Liver (tissue), 9 donors: Measurements from ENCODE around the gene PNPLA2. TPM values are rescaled to one million over a fixed set of nuclear protein-coding genes. Genes with fewer than 3 reads are reported as not detected.

Source experiments
- DNase-seq: peaks from one replicate; pipeline ENCODE4 v3.0.0-alpha.2; 2017; ENCODE audit warnings: low spot score
- H3K27ac ChIP-seq, 2 donors: one replicate each; pipeline ENCODE4 v1.7.0; 2013; ENCODE audit warnings: inconsistent platforms in 2 of 2, low read length in 2 of 2, control low read depth in 1 of 2, low read depth in 1 of 2, mild to moderate bottlenecking in 1 of 2
- H3K27me3 ChIP-seq, 4 donors: one replicate each; pipeline versions ENCODE4 v1.6.1 to v1.7.0; 2013; ENCODE audit warnings: low read length in 3 of 4, inconsistent platforms in 1 of 4, mild to moderate bottlenecking in 1 of 4, moderate library complexity in 1 of 4; ENCODE audit not compliant: control insufficient read depth in 4 of 4, insufficient read depth in 4 of 4
- H3K36me3 ChIP-seq, 4 donors: one replicate each; pipeline versions ENCODE4 v1.6.1 to v1.7.0; 2013; ENCODE audit warnings: low read length in 3 of 4, mild to moderate bottlenecking in 3 of 4, low read depth in 1 of 4, moderate library complexity in 1 of 4; ENCODE audit not compliant: control insufficient read depth in 4 of 4, insufficient read depth in 3 of 4
- H3K4me1 ChIP-seq, 4 donors: one replicate each; pipeline versions ENCODE4 v1.6.1 to v1.7.0; 2013; ENCODE audit warnings: low read length in 3 of 4, mild to moderate bottlenecking in 3 of 4, moderate library complexity in 1 of 4; ENCODE audit not compliant: control insufficient read depth in 4 of 4, insufficient read depth in 4 of 4
- H3K4me3 ChIP-seq, 3 donors: one replicate each; pipeline versions ENCODE4 v1.6.1 to v1.7.0; 2013; ENCODE audit warnings: low read length in 3 of 3, control low read depth in 1 of 3, low read depth in 1 of 3, mild to moderate bottlenecking in 1 of 3
- H3K9ac ChIP-seq, 2 donors: one replicate each; pipeline ENCODE4 v1.7.0; 2013; ENCODE audit warnings: low read length in 2 of 2, mild to moderate bottlenecking in 2 of 2, moderate library complexity in 2 of 2, control low read depth in 1 of 2, low read depth in 1 of 2
- H3K9me3 ChIP-seq, 4 donors: one replicate each; pipeline versions ENCODE4 v1.6.1 to v1.7.0; 2013; ENCODE audit warnings: low read length in 3 of 4; ENCODE audit not compliant: control insufficient read depth in 4 of 4
- GABPA ChIP-seq, 2 donors: IDR thresholded peaks in 1 of 2; conservative IDR thresholded peaks in 1 of 2; 2 replicates each; pipeline ENCODE4 v1.6.1; 2016; ENCODE audit warnings: antibody characterized with exemption in 2 of 2, mild to moderate bottlenecking in 1 of 2, moderate library complexity in 1 of 2
- HNF4A ChIP-seq, 2 donors: conservative IDR thresholded peaks; 2 replicates each; pipeline ENCODE4 v1.6.1; 2016; ENCODE audit warnings: antibody characterized with exemption in 2 of 2, mild to moderate bottlenecking in 2 of 2
- HNF4G ChIP-seq: IDR thresholded peaks from 2 replicates; pipeline ENCODE4 v1.6.1; 2016; ENCODE audit warnings: antibody characterized with exemption
- JUND ChIP-seq, 2 donors: IDR thresholded peaks; 2 replicates each; pipeline ENCODE4 v1.6.1; 2016; ENCODE audit warnings: antibody characterized with exemption in 2 of 2
- RAD21 ChIP-seq, 2 donors: IDR thresholded peaks; 2 replicates each; pipeline ENCODE4 v1.6.1; 2016; ENCODE audit warnings: antibody characterized with exemption in 2 of 2, mild to moderate bottlenecking in 2 of 2
- RXRA ChIP-seq, 2 donors: IDR thresholded peaks; 2 replicates each; pipeline ENCODE4 v1.6.1; 2017 to 2018; ENCODE audit warnings: antibody characterized with exemption in 2 of 2, mild to moderate bottlenecking in 1 of 2
- SP1 ChIP-seq: IDR thresholded peaks from 2 replicates; pipeline ENCODE4 v1.6.1; 2018; ENCODE audit warnings: antibody characterized with exemption, mild to moderate bottlenecking
- TAF1 ChIP-seq: conservative IDR thresholded peaks from 2 replicates; pipeline ENCODE4 v1.6.1; 2016; ENCODE audit warnings: antibody characterized with exemption, mild to moderate bottlenecking
- YY1 ChIP-seq: IDR thresholded peaks from 2 replicates; pipeline ENCODE4 v1.6.1; 2016; ENCODE audit warnings: antibody characterized with exemption, mild to moderate bottlenecking
- WGBS: extraction: QIAGEN DNeasy Blood & Tissue Kit; methylation state at CpG from one replicate; pipeline ENCODE4 v1.1.7; 2013; 5-methylcytosine and 5-hydroxymethylcytosine counted together
- polyA plus RNA-seq, 2 donors: library from polyadenylated mRNA; stranded (reverse) in 1 of 2; unstranded in 1 of 2; fragments of 200-250 nt in 1 of 2; fragments of >200 nt in 1 of 2; fragmentation: Nextera tagmentation in 1 of 2; extraction: Ambion mirVana in 1 of 2; gene quantifications; one replicate each; pipeline versions ENCODE4 v1.2.1 to v1.2.3, GENCODE V29; 2013 to 2015
- total RNA-seq, 2 donors: library from RNA; depleted of rRNA; stranded (reverse); fragments of >200 nt; gene quantifications; one replicate each; pipeline ENCODE4 v1.2.3, GENCODE V29; 2014
- TF ChIP-seq, protein P1 (sequence below): IDR thresholded peaks from 2 replicates; pipeline ENCODE4 v1.6.1; 2016; ENCODE audit warnings: antibody characterized with exemption, mild to moderate bottlenecking
- TF ChIP-seq, protein P2 (sequence below): IDR thresholded peaks from 2 replicates; pipeline ENCODE4 v1.6.1; 2016; ENCODE audit warnings: antibody characterized with exemption
- donor health status: healthy.
- donor health status: healthy.
- donor health status: healthy.
- donor health status: healthy.
- donor health status: healthy.

PNPLA2 gene
- total and polyA plus RNA-seq, 4 donors, result 13.7 to 58.9 (median 27.2) TPM

DNA sequence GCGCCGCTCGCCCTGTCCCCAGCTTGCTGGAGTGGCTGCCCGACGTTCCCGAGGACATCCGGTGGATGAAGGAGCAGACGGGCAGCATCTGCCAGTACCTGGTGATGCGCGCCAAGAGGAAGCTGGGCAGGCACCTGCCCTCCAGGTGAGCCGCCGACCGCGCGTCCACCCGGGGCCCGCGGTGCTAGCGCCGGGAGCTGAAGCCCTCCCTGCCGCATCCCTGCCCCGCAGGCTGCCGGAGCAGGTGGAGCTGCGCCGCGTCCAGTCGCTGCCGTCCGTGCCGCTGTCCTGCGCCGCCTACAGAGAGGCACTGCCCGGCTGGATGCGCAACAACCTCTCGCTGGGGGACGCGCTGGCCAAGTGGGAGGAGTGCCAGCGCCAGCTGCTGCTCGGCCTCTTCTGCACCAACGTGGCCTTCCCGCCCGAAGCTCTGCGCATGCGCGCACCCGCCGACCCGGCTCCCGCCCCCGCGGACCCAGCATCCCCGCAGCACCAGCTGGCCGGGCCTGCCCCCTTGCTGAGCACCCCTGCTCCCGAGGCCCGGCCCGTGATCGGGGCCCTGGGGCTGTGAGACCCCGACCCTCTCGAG is 5.7 kb downstream of the PNPLA2 start:
- H3K36me3 ChIP-seq, result peaks cover 0 to 15% (median 3%) of the 10 kb centered on the region in 4 donors
- 76% methylated on average over 59 of the region's 59 CpGs for WGBS
- TF ChIP-seq HNF4G, result no peak
- TF ChIP-seq RXRA (IDR thresholded peaks at IDR 0.05), result no peak
- TF ChIP-seq HNF4A (conservative IDR thresholded peaks at IDR 0.05), result no peak
- TF ChIP-seq, protein P1, sequence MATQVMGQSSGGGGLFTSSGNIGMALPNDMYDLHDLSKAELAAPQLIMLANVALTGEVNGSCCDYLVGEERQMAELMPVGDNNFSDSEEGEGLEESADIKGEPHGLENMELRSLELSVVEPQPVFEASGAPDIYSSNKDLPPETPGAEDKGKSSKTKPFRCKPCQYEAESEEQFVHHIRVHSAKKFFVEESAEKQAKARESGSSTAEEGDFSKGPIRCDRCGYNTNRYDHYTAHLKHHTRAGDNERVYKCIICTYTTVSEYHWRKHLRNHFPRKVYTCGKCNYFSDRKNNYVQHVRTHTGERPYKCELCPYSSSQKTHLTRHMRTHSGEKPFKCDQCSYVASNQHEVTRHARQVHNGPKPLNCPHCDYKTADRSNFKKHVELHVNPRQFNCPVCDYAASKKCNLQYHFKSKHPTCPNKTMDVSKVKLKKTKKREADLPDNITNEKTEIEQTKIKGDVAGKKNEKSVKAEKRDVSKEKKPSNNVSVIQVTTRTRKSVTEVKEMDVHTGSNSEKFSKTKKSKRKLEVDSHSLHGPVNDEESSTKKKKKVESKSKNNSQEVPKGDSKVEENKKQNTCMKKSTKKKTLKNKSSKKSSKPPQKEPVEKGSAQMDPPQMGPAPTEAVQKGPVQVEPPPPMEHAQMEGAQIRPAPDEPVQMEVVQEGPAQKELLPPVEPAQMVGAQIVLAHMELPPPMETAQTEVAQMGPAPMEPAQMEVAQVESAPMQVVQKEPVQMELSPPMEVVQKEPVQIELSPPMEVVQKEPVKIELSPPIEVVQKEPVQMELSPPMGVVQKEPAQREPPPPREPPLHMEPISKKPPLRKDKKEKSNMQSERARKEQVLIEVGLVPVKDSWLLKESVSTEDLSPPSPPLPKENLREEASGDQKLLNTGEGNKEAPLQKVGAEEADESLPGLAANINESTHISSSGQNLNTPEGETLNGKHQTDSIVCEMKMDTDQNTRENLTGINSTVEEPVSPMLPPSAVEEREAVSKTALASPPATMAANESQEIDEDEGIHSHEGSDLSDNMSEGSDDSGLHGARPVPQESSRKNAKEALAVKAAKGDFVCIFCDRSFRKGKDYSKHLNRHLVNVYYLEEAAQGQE, result no peak
- TF ChIP-seq JUND (IDR thresholded peaks at IDR 0.05), result no peak
- TF ChIP-seq SP1, result no peak
- no peak for TF ChIP-seq YY1
- no peak for TF ChIP-seq RAD21 (IDR thresholded peaks at IDR 0.05)

DNA sequence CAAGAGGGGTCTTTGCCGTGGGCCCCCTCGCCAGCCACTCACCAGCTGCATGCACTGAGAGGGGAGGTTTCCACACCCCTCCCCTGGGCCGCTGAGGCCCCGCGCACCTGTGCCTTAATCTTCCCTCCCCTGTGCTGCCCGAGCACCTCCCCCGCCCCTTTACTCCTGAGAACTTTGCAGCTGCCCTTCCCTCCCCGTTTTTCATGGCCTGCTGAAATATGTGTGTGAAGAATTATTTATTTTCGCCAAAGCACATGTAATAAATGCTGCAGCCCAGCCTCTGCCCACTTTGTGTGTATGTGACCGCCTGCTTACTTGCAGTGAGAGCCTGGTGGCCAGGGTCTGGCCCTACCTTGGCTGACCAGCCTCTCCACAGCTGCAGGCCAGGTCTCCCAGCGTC is 6.2 kb downstream of the PNPLA2 start:
- H3K27me3 ChIP-seq, result no peaks in the 10 kb centered on the region
- H3K9ac ChIP-seq, result no peak overlapping the region
- WGBS, result 60% methylated on average over 11 of the region's 11 CpGs
- H3K4me3 ChIP-seq, result no peak overlapping the region
- TF ChIP-seq SP1 (no peak), HNF4A (conservative IDR thresholded peaks at IDR 0.05) (no peak), TAF1 (no peak), GABPA (IDR thresholded peaks at IDR 0.05 in 1 of 2, conservative IDR thresholded peaks at IDR 0.05 in 1 of 2) (no peak)
- TF ChIP-seq, protein P2, sequence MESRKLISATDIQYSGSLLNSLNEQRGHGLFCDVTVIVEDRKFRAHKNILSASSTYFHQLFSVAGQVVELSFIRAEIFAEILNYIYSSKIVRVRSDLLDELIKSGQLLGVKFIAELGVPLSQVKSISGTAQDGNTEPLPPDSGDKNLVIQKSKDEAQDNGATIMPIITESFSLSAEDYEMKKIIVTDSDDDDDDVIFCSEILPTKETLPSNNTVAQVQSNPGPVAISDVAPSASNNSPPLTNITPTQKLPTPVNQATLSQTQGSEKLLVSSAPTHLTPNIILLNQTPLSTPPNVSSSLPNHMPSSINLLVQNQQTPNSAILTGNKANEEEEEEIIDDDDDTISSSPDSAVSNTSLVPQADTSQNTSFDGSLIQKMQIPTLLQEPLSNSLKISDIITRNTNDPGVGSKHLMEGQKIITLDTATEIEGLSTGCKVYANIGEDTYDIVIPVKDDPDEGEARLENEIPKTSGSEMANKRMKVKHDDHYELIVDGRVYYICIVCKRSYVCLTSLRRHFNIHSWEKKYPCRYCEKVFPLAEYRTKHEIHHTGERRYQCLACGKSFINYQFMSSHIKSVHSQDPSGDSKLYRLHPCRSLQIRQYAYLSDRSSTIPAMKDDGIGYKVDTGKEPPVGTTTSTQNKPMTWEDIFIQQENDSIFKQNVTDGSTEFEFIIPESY, result no peak
- H3K27ac ChIP-seq, result peak overlapping the region in 1 of 2 donors; percentile 30
- H3K4me1 ChIP-seq, result peaks cover 53 to 91% (median 70%) of the 10 kb centered on the region in 4 donors
- H3K9me3 ChIP-seq, result no peaks in the 10 kb centered on the region
- peaks cover 0 to 15% (median 3%) of the 10 kb centered on the region in 4 donors for H3K36me3 ChIP-seq
- no peak for DNase-seq

More for the DNA sequence above, 5.7 kb downstream of the PNPLA2 start:
- Histone ChIP-seq H3K4me3 (no peak overlapping the region), H3K9ac (no peak overlapping the region), H3K27me3 (no peaks in the 10 kb centered on the region), H3K27ac (no peak overlapping the region), H3K4me1 (peaks cover 47 to 85% (median 65%) of the 10 kb centered on the region in 4 donors), H3K9me3 (no peaks in the 10 kb centered on the region)
- DNase-seq, result no peak
